ENCODE measurements around the gene NFYA.
A peak's percentile ranks its signal among the peaks of the same experiment; 100 is the strongest.

NFYA gene

GRCh38 chr6:41072836-41073202 is at the start of gene NFYA:
Gene NFYA (plus strand): TSS chr6:41072974. CDS start chr6:41079090, 6,116 bp downstream.
- DNase-seq (ENCODE audit: low spot score) = peak; percentile 86

- no peak for DNase-seq (ENCODE audit: low spot score)
Observed at GRCh38 chr6:41023114-41023513, 49.7 kb upstream of the NFYA start.

GRCh38 chr6:41025966-41026530 is 46.7 kb upstream of the NFYA start:
- no peak for DNase-seq (ENCODE audit: low spot score)

DNA sequence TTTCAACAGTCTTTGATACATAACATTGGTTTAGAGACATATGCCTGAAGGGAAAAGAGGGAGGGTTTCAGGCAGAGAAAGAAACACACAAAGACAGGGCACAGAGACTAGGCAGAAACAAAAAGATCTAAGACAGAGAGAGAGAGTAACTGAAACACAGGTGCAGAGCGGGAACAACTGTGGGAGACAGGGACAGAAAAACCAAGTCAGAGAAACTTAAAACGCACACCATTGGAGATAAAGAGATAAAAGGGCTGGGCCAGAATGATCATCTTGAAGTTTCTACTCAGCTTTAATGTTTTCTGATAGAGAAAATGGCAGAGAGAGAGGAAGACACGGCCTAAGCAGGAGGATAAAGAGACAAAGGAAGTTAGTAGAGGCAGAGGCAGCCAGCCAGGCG is 45.5 kb upstream of the NFYA start:
- no peak for DNase-seq (ENCODE audit: low spot score)

GRCh38 chr6:41027799-41028560 is 44.8 kb upstream of the NFYA start:
- peak; percentile 72 for DNase-seq (ENCODE audit: low spot score)

GRCh38 chr6:41028561-41029412 is 44.0 kb upstream of the NFYA start:
- no peak for DNase-seq (ENCODE audit: low spot score)

DNA sequence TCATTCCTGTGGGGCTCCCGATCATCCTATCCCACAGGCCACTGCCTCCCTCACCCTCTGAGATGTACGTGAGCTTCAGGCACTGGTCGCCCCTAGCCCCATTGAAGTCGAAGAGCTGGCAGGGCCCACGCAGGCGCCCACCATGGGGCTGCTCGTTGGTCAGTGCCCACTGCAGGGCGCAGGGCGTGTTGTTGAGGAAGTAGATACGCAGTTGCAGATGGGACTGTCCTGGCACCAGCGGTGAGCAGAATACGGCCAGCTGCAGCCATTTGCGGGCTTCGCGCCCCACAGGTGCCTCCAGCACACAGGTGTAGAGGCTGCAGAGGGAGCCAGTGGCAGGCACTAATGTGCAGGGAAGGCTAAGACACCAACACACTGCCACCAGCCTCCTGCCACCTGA is 39.9 kb upstream of the NFYA start:
- DNase-seq (ENCODE audit: low spot score) = no peak

DNA sequence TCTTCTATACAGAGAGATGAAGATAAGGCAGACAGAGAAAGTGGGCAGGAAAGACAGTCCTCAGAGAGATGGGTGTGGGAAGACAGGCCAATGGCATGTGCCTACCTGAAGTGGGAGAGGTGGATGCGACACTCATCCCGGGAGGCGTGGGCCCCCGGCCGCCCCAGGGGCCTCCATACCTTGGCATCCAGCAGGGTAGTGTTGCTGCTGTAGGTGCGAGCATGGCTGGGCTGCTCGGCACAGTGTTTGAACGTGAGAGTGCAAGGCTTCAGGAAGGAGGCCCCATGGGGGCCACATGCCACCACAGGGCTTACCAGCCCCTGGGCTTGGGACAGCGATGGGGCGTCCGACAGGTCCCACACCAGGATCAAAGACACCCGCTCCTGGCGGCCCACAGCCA is 39.0 kb upstream of the NFYA start:
- DNase-seq (ENCODE audit: low spot score) = no peak

- DNase-seq (ENCODE audit: low spot score) = no peak
Observed at GRCh38 chr6:41036186-41036585, 36.6 kb upstream of the NFYA start.

DNA sequence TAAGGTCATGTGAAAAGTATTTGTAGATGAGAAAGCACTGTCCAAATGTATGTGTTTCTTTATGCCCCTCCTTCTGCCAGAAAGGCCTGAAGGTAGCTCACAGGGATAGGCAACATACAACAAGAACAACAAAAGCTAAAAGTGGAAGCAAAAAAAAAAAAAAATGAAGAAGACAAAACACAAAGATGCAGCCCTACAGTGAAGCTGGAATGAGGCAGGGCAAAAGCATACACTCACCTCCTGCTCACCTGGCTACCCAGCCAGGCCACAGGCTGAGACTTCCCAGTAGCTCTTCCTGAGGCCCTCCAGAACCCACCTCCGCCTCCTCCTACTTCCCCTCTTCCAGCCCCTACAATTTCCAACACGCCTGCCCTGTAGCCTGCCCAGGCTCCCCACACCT is 36.2 kb upstream of the NFYA start:
- DNase-seq (ENCODE audit: low spot score) = no peak

- no peak for DNase-seq (ENCODE audit: low spot score)
Observed at GRCh38 chr6:41037107-41037900, 35.5 kb upstream of the NFYA start.

DNA sequence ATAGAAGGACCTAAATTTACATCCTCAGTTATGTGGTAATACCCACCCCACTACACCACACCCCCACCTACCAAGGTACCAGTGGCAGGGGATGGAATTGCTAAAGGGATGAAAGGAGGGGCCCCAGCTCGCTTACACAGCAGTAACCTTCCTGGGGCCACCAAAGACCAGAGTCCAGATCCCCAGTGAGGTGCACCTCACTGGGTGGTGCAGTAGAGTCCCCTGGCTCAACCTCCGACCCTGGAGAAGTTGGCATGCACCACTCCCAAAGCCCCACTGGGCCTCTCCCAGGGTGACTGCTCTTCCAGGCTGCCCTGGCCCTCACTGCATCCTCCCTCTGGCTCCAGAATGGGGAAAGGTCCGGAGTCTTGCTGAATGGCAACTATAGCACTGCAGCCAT is 34.6 kb upstream of the NFYA start:
- DNase-seq (ENCODE audit: low spot score) = no peak

GRCh38 chr6:41039060-41039998 is 33.4 kb upstream of the NFYA start, which contains the start of gene UNC5CL:
Gene UNC5CL (minus strand): TSS chr6:41039221. CDS start chr6:41035074, 4,147 bp downstream.
- DNase-seq (ENCODE audit: low spot score) = peak; percentile 71

- peak; percentile 67 for DNase-seq (ENCODE audit: low spot score)
Observed at GRCh38 chr6:41040101-41040939, 32.5 kb upstream of the NFYA start.

GRCh38 chr6:41040940-41041536 is 31.7 kb upstream of the NFYA start:
- no peak for DNase-seq (ENCODE audit: low spot score)

GRCh38 chr6:41042226-41043055 is 30.3 kb upstream of the NFYA start, which contains the start of gene TSPO2:
Gene TSPO2 (plus strand): TSS chr6:41042467. CDS start chr6:41042986, 519 bp downstream.
- DNase-seq (ENCODE audit: low spot score) = no peak

DNA sequence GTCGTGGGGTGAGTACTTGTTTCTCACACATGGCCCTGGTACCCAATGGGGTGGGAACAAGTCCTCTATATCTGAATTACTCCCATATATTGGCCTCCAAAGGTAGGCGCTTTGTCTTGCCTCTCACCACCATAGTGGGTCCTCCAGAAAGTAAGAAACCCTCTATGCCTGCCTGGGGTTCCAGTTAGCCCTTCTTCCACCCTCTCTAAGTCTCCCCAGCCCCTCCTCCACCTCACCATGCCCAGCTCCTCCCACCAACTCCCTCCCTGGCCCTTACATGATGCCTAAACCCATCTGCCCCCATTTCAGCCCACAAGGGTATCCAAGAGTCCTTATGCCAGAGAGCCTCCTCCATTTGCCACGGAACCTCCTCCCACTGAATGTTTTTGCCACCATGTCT is 29.6 kb upstream of the NFYA start:
- DNase-seq (ENCODE audit: low spot score) = no peak

DNA sequence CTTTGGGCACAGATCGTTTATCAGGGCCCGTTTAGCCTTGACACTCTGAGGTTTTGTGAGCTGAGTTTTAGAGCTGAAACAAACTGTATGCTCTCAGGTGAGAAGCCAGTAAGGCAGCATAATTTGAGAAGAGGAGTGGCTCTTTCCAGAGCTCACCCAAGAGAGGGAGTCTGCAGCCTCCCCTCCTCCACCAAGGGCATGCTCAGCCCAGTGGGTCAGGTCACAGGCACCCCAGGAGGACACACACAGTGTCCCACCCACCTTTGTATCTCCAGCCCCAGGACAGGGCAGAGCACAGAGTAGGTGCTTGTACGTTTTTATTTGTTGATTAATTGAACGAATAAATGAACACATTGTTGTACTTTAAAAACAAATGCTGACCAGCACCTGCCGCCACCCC is 27.1 kb upstream of the NFYA start:
- DNase-seq (ENCODE audit: low spot score) = no peak

DNA sequence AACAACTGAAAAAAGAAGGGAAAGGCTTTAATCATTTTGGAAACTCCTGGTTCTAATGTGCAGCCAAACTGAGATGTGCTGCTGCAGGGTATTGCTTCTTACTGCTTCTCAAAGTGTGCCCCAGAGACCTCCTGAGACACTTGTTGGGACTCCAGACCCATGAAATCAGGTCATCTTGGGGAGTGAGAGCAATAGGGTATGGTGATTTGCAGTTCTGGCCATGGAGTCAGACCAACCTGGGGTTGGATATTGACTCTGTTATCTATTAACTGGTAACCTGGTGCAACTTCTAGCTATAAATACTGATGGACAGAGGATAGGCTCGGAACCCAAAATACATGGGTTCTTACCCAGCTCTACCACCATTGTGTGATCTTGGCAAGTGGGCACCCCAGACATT is 26.7 kb upstream of the NFYA start:
- DNase-seq (ENCODE audit: low spot score) = no peak
